ENCODE measurements around the gene YEATS2. TPM values are rescaled to one million over a fixed set of nuclear protein-coding genes. Genes with fewer than 3 reads are reported as not detected.
"Not testable (repeated sequence)": the region's sequence is repeated elsewhere in the genome, so short reads cannot be mapped to it uniquely, and the experiment has no call there.

Gene YEATS2
- total RNA-seq, 1 experiment from 2014 or later, result 29.2 TPM

DNA sequence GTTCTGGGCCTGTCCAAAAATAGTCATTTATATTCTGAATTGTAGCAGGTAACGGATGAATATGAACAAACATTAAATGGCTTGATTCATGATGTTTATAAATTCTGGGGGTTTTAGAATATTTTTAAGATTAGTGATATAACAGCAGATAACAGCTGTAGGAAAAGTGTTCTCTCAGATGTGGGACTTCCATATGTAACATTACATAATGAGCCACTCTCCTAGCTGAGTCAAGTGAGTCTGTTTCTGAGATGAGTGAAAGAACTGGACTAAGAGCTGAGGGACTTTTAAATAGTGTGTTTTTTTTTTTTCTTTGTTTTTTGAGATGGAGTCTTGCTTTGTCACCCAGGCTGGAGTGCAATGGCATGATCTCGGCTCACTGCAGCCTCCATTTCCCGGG, 13.9 kb downstream of the YEATS2 start:
- peak; percentile 50 for DNase-seq (ENCODE audit: low read depth)

DNA sequence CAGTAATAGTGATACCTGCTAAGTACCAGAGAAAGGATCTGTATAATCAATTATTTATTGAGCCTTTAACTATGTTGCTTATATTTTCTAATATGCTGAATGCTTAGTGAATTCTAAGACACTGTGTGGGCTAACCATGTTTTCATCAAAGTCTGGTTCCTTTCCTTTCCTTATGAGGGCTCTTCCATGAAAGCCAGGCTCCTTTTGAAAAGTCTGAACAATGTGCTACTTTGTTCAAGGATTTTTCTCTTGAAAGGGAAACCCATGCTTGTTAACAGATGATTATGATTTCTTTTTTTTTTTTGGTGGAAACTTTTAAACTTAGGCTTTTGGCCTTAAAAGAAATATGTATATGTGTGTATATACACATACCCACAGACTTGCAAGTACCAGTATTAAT, 17.0 kb downstream of the YEATS2 start:
- no peak for DNase-seq (ENCODE audit: low read depth)

DNA sequence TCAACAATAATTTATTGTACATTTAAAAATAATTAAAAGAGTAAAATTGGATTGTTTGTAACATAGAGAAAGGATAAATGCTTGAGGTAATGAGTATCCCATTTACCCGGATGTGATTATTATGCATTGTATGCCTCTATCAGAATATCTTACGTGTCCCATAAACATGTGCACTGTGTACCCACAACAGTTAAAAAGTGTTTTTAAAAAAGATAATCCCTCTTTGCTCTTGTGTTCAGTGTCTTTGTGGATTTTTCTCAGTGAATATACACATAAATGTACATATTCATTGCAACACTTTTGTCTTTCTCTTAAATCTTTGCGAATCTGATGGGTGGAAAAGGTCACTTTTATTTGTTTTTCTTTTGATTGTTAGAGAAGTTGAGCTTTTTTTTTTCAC, 20.4 kb downstream of the YEATS2 start:
- no peak for DNase-seq (ENCODE audit: low read depth)

DNA sequence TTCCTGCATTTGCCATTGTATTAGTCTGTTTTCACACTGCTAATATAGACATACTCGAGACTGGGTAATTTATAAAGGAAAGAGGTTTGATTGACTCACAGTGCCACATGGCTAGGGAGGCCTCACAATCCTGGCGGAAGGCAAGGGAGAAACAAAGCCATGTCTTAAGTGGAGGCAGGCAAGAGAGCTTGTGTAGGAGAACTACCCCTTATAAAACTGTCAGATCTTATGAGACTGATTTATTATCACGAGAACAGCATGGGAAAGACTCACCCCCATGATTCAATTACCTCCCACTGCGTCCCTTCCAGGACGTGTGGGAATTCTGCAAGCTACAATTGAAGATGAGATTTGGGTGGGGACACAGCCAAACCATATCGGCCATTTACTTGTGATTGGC, 27.8 kb downstream of the YEATS2 start:
- no peak for DNase-seq (ENCODE audit: low read depth)

DNA sequence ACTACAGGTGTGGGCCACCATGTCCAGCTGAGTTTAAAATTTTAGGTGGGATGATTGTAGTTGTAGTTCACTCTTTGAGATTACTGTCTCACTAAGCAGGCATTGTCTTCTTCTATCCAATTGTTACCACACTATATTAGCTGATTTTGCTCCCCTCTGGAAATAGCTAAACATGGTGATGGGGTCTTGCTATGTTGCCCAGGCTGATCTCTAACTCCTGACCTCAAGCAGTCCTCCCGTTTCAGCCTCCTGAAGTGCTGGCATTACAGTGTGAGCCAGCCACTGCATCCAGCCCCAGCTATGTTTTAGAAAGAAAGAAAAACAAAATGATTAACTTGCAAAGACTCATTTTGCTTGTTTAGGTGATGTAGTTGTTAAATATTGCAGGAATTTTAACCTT, 30.6 kb downstream of the YEATS2 start:
- DNase-seq (ENCODE audit: low read depth), result no peak

DNA sequence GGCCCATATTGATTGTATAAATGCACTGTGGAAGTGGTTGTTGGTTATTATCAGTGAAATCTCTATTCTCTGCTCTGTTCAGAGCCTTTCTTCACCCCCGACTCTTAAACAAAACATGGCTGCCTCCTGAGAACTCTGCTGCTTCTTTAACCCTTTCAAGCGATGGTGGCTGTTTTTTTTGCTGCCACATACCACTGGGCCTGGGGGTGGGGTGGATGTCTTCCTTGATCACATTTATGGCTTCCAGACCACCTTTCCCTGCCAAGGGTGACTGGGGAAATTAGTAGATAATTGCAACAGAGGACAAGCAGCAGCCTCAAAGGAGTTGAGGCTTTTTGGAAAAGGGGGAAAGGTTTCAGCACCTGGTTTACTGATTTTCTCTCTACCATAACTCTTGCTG, 32.8 kb downstream of the YEATS2 start:
- no peak for DNase-seq (ENCODE audit: low read depth)

DNA sequence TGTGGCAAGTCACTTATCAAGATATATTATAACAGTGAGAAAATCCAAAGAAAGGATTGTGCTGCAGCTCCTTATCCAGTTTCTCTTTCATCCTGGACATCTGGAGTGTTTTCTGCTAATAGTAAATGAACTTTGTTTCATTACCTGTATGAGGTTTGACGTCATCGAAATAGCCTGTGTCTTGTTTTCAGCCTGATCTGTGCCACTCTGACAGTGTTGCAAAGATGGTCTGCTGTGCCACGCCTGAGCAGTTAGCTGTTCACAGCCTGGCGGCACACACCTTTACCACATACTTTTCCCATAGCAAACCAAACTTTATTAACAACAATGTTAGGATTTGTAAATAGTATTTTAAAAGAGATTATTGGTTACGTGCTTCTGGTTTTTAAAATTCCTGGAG, 34.0 kb downstream of the YEATS2 start:
- no peak for DNase-seq (ENCODE audit: low read depth)

DNA sequence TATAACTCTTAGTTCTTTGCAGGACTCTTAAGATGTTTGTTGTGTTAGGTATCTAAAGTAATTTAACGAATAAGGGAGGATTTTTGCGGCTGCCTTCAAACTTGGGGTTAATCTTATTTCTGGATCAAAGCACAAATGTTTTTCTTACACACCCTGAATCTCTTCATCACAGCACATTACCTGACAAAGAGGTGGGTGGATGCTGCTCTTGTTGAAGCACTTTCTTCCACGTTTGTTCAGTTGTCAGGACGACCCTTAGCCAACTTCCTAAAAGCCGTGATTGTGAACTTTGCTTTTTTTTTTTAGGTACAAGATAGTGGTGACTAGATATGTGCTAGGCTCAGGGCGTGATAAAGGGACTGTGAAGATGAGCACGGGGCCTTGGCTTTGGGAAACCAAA, 36.0 kb downstream of the YEATS2 start:
- DNase-seq (ENCODE audit: low read depth), result no peak

DNA sequence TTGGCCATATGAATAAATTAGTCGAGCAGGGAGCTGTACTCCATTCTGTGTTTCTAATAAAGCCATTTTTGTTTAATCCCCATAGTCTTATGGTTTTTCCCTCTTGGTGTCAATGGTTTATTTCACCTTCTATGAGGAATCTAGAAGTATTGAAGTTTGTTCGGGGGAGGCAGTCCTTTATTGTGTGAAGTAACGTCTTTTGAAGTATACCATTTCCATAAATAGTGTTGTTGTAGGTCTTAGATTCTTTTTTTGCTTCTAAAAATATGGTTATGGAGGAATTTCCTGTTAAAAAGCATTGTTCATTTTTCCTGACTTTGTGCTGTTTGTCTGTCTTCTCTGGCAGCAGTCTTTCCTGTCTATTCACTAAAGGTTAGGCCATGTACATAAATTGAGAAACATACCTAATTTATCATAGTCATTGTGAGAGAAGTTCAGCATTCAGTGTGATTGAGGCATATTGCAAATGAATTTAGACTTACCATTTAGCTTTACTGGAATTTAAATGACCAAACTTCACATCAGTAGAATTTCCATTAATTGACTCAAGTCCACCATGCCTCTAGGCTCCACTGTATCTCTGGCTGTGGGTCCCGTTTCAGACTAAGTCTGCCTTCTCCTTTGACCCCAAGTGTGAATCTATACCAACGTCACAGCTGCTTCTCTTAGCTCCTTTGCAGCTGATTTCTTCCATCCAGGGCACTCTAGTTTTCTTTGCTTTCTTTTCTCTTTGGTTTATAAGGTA, 37.3 kb downstream of the YEATS2 start:
- DNase-seq (ENCODE audit: low read depth), result no peak

DNA sequence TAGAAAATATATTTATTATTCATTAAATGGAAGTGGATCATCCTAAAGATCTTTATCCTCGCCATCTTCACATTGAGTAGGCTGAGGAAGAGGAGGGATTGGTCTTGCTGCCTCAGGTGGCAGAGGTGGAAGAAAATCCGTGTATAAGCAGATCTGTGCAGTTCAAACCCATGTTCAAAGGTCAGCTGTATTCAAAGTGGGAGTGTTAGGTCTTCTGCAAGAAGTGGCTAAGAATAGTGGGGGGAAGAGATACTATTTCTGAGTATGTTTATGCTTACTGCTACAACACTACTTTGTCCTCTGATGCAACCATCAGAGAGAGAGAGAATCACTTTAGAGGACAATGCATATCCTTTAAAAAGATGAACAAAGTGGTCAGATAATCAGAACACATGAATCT, 39.5 kb downstream of the YEATS2 start:
- DNase-seq (ENCODE audit: low read depth), result no peak

DNA sequence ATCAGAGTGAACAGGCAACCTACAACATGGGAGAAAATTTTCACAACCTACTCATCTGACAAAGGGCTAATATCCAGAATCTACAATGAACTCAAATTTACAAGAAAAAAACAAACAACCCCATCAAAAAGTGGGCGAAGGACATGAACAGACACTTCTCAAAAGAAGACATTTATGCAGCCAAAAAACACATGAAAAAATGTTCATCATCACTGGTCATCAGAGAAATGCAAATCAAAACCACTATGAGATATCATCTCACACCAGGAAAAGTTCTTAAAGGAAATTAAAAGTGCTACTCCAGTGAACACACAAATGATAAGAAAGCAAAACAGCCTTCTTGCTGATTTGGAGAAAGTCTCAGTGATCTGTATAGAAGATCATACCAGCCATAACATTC, 42.6 kb downstream of the YEATS2 start:
- DNase-seq (ENCODE audit: low read depth), result not testable (repeated sequence)

DNA sequence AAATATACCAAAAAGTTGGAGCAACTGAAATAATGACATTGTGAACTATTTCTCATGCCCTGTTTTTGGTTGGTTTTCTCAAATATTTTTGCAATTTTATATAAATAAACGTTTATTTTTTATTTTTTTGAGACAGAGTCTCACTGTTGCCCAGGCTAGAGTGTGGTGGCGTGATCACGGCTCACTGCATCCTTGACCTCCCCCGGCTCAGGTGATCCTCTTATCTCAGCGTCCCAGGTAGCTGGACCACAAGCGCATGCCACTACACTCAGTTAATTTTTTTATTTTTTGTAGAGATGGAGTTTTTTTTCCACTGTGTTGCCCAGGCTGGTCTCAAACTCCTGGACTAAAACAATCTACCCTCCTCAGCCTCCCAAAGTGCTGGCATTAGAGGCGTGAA, 45.6 kb downstream of the YEATS2 start:
- DNase-seq (ENCODE audit: low read depth), result no peak

DNA sequence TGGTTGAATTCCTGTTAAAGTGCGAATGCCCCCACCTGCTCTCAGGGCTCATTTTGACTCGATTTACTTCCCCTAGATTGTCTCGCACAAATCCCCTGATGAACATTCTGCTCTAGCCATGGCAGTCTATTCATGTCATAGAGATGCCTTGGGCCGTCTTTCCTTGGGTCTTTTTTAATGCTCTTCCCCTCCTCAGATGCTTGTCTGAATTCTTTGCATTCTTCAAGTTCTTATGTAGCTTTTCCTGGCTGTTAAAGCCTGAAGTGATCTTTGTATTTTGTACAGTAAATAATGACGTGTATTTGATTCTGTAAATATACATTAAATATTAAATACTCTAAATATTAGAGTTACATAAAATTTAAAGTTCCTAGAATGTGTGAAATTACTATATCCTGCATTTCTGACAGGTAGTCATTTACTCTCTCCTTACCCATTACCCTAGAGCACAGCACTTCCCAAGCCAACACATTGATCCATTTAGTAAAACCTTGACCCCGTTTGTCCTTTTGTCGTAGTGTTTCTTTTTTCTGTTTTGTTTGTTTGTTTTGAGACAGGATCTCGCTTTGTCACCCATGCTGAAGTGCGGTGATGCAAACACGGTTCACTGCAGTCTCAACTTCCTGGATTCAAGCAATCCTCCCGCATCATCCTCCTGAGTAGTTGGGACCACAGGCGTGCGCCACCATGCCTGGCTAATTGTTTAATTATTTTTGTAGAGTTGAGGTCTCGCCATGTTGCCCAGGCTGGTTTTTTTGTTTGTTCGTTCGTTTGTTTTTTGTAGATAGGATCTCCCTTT, 47.9 kb downstream of the YEATS2 start:
- DNase-seq (ENCODE audit: low read depth), result no peak

DNA sequence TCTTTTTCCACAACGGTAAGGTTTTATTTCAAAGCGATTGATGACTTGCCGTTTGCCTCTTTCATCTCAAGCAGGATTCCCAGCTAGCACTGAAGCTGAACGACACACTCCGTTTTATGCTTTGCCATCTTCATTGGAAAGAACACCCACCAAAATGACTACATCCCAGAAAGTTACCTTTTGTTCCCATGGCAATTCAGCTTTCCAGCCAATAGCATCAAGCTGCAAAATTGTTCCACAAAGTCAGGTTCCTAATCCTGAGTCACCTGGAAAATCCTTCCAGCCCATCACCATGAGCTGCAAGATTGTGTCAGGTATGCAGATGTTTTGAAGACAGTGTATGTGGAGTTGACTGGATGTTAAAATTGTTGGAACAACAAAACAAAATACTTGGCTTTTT, 56.5 kb downstream of the YEATS2 start:
- DNase-seq (ENCODE audit: low read depth), result no peak

DNA sequence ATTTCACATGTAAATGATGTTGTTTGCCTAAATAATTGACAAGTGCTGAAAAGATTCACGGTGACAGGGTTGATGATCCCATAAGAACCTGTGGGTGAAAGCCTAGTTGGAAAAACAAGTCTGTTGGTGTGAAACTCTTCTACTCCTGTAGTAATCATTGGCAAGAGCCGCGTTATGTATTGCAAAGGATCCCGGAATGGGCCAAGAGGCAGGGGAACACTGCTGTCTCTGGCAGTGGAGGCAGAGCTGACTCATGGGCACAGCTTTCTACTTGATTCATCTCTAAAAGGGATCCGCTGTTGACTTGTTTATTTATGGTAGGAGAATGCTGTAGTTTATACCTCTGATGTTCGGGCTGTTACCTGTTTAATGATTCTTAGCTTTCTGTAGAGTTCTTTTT, 64.7 kb downstream of the YEATS2 start:
- DNase-seq (ENCODE audit: low read depth), result no peak

DNA sequence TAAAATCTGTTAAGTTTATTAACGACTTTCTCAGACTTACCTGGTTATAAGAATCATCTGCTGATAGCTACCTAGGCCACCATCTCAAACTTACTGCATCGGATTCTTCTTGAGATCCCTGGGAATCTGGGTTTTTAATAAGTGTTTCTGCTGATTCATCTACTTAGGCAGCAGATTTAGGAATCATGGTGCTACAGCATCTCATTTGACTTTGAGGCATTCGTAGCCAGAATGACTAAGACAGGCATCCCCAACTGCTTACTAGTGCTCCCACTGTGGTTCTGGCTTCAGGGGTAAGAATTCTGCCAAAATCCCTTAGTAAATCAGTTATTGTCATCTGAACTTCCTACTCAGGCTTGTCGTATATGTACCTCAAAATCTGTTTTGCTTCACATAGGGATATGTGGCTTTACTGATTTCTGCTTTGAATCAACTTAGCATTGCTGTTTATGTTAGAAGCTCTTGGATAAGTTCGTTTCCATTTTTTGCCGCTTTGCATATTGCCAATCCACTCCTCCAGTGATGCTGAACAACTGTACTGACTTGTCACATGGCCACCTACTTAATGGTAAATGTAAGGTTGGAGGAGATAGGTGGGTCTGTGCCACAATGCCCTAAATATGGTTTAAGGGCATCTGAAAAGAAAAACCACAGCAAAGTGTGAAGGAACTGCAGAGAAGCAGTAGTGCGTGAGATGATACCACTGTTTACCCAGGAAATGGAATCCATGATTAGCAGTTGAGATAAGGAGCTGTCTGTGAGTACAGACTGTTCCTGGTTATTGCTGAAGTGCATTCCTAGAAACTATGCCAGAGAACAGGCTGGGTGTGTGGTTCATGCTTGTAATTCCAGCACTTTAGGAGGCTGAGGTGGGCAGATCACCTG, 67.5 kb downstream of the YEATS2 start:
- peak; percentile 40 for DNase-seq (ENCODE audit: low read depth)

DNA sequence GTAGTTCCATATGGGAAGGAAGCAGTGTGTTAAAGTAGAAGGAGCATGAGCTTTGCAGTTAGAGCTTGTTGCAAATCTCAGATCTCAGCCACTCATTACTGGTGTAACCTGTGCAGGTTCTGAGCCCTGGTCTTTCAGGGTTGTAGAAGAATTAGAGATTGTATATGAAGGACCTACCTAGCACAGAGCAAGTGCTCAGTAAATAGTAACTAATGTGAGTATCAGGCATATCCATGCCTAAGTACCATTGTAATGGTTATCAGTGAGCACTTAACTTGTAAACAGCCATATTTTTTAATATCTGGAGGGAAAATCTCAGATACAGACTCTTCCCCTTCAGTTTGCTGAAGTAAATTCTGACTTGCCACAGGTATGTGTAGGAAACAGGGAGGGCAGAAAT, 68.5 kb downstream of the YEATS2 start:
- no peak for DNase-seq (ENCODE audit: low read depth)

DNA sequence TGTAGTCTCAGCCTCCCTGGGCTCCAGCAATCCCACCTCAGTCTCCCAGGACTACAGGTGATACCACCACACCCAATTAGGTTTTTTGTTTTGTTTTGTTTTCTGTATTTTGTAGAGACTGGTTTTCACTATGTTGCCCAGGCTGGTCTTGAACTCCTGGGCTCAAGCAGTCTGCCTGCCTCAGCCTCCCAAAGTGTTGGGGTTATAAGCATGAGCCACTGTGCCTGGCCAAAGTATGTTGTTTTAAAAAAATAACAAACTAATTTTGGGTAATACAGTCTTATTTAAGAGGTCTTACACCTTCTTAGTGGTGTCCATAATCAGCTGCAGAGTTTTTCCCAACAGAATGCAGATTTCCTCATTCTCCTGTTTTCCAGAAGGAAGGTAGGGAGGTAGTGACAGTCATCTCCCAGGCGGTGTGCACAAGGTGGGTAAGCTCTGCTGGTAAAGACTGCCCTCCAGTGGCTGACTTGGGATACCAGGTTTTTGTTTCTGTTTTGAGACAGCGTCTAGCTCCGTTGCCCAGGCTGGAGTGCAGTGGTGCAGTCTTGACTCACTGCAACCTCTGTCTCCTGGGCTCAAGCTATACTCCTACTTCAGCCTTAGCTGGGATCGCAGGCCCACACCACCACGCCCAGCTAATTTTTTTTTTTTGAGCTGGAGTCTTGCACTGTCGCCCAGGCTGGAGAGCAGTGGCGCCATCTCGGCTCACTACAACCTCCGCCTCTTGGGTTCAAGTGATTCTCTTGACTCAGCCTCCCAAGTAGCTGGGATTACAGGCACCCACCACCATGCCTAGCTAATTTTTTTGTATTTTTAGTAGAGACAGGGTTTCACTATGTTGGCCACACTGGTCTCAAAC, 69.4 kb downstream of the YEATS2 start:
- peak; percentile 64 for DNase-seq (ENCODE audit: low read depth)

DNA sequence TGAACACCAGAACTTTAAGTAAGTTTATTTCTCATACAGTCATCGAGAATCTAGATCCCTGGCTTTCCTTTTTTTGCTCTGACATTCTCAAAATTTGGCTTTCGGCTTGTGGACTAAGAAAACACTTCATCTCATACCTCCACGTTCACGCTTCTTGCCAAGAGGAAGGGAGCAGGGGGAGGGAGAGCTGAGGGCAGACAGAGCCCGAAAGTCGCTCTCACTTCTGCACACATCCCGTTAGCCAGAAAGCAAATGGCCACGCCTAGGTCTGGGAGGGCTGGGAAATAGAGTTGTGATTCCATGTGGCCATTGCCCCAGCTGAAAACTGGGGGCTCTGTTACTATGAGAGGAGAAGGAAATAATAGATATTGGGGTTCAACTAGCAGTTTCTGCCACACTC, 70.5 kb downstream of the YEATS2 start:
- no peak for DNase-seq (ENCODE audit: low read depth)

DNA sequence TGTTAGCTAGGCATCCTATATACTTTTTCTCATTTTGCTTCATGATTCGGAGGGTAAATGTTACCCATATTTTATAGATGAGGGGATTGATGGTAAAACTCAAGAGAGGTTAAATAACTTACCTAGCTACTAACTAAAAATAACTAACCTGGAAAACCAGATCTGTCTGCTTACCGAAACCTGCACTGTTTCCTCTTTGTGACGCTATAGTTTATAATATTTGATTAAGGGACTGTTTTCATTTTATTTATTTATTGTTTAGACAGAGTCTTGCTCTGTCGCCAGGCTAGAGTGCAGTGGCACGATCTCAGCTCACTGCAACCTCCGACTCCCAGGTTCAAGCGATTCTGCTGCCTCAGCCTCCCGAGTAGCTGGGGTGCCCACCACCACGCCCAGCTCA, 71.9 kb downstream of the YEATS2 start:
- DNase-seq (ENCODE audit: low read depth), result no peak

DNA sequence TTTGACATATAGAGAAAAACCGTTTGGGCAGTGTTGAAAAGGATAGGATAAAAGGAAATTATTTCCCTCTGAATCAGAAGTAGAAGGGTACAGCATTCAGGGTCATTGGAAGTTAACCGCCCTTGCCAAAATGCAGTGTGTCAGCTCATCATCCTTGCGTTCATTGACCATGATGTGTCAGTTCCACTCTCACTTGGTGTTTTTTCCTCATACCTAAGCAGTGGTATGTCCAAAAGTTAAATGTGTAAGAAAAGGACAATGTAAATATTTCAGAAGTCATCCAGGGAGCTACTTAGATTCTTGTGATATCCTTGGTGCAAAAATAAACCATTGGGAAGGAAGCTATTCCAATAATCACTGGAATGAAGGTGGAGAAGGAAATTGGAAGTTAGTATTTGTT, 77.0 kb downstream of the YEATS2 start:
- peak; percentile 4 for DNase-seq (ENCODE audit: low read depth)

Data from LHCN-M2 (cell line).